Activated CD4-positive, alpha-beta T cell treated with anti-CD3 and anti-CD28 coated beads, Interleukin-2, amount 10 ng/mL, durations not matched to agents 24 days and 14 days (primary cell): ENCODE measurements around the gene GSK3A. TPM values are rescaled to one million over a fixed set of nuclear protein-coding genes. Genes with fewer than 3 reads are reported as not detected.

Experiments used
- DNase-seq: peaks from one replicate; pipeline ENCODE4 v3.0.0; 2022
- H3K27ac Mint-ChIP-seq: one replicate; pipeline ENCODE4 v1.8.0; 2022; ENCODE audit warnings: mild to moderate bottlenecking, mixed read lengths
- H3K27me3 Mint-ChIP-seq: one replicate; pipeline ENCODE4 v1.8.0; 2022; ENCODE audit warnings: mixed read lengths
- H3K36me3 Mint-ChIP-seq: one replicate; pipeline ENCODE4 v1.8.0; 2022; ENCODE audit warnings: low read depth, mild to moderate bottlenecking, mixed read lengths
- H3K4me1 Mint-ChIP-seq: one replicate; pipeline ENCODE4 v1.8.0; 2021; ENCODE audit warnings: mixed read lengths
- H3K4me3 Mint-ChIP-seq: one replicate; pipeline ENCODE4 v1.8.0; 2022; ENCODE audit warnings: mild to moderate bottlenecking, moderate library complexity, mixed read lengths
- H3K9me3 Mint-ChIP-seq: one replicate; pipeline ENCODE4 v1.8.0; 2021; ENCODE audit warnings: mixed read lengths
- intact Hi-C: fragments of 100-400 bp; cut with micrococcal nuclease; formaldehyde crosslinking; loops from one replicate; pipeline ENCODE4 v1.15.1; 2023
- total RNA-seq: library from RNA; stranded (reverse); gene quantifications from 2 replicates; pipeline ENCODE4 v1.2.3, GENCODE V29; 2022

The GSK3A gene
- total RNA-seq, 1 donor from 2014 or later, result 52.6 TPM

DNA sequence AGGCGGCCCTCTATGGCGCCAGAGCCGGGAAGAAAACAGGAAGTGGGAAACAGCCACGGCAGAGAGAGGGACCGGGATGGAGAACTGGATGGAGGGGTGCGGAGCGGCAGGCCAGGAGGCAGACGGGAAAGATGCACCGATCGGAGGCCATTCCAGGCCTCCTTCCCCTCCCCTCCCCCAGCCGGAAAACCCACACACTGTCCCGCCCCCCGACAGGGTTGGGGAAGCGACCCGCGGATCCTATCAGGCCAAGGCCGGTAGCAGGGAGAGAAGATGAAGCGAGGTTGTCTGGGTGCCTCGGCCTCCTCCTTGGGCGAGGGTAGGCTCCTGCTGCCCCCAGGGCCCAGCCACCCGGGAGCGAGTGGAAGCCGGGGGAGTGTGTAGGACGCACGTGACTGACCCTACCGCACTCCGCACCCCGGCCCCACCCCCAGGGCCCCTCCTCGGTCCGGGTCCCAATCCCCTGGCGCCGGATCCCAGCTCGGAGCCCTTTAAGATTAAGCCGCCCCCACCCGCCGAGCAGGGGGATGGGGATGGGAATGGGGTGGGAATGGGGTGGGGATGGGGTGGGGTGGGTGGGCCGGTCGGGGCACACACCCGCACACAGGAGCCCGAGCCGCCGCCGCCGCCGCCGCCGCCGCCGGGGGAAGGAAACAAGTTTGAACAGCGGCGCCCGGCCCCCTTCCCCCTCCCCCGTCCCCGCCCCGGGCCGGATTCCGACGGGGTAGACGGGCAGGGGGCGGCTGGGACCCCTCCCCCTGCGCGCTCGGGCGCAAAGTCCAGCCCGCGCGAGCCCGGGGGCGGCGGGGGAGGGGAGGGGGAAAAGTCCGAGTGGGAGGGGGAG, 11.1 kb upstream of the GSK3A start:
- H3K27me3 Mint-ChIP-seq, result peaks cover 10% of the 10 kb centered on the region
- peaks cover 18% of the 10 kb centered on the region for H3K36me3 Mint-ChIP-seq
- peaks cover 20% of the 10 kb centered on the region for H3K4me1 Mint-ChIP-seq
- H3K9me3 Mint-ChIP-seq, result no peaks in the 10 kb centered on the region
- intact Hi-C loops, result no loop called here
- peak overlapping the region; percentile 86 for H3K4me3 Mint-ChIP-seq
- H3K27ac Mint-ChIP-seq, result peak overlapping the region; percentile 88
- DNase-seq, result peak; percentile 91

- intact Hi-C loops, result no loop called here
- H3K36me3 Mint-ChIP-seq, result peaks cover 18% of the 10 kb centered on the region
- peak overlapping the region; percentile 86 for H3K4me3 Mint-ChIP-seq
- peak overlapping the region; percentile 88 for H3K27ac Mint-ChIP-seq
- H3K27me3 Mint-ChIP-seq, result peaks cover 10% of the 10 kb centered on the region
- H3K4me1 Mint-ChIP-seq, result peaks cover 20% of the 10 kb centered on the region
- H3K9me3 Mint-ChIP-seq, result no peaks in the 10 kb centered on the region
- peak; percentile 69 for DNase-seq
Measured at GRCh38 chr19:42252365-42253244, 10.2 kb upstream of the GSK3A start.

DNA sequence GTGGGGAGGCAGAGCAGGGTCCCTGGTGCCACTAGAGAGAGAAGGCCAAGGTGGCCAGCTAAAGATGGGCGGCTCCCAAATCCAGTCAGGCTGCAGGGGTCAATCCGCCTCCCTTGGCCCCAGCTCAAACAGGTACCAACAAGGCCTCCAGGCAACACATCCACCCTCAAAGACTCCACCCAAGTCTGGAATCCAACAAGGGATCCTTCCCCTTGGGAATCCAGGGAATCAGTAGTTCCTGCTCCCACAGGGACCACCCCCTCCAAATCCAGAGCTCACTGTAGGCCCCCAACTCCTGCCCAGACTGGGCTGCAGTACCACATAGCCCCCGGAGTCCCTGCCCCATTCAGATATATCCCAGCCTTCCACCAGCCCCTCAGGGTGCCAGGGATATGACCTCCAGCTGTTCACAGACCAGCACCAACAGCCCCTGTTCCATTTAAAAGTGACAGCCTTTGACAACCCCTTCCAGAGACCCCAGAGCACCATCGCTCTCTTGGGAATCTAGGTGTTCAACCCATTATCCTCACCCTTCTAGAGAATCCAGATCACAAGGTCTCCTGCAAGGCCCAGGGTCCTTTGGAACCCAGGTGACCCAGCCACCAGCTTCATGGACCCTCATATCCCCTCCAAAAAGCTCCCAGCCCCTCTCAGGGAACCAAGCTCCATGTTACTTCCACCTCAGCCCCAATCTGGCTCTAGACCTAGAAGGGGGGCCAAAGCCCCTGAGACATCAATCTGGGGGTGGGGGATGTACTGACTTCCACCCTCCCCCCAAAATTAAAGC, 9.4 kb upstream of the GSK3A start:
- Mint-ChIP-seq H3K4me1 (peaks cover 20% of the 10 kb centered on the region), H3K36me3 (peaks cover 18% of the 10 kb centered on the region), H3K4me3 (peak overlapping the region; percentile 86), H3K9me3 (no peaks in the 10 kb centered on the region), H3K27me3 (peaks cover 8% of the 10 kb centered on the region), H3K27ac (peak overlapping the region; percentile 74)
- peak; percentile 63 for DNase-seq
- intact Hi-C loops, result no loop called here

DNA sequence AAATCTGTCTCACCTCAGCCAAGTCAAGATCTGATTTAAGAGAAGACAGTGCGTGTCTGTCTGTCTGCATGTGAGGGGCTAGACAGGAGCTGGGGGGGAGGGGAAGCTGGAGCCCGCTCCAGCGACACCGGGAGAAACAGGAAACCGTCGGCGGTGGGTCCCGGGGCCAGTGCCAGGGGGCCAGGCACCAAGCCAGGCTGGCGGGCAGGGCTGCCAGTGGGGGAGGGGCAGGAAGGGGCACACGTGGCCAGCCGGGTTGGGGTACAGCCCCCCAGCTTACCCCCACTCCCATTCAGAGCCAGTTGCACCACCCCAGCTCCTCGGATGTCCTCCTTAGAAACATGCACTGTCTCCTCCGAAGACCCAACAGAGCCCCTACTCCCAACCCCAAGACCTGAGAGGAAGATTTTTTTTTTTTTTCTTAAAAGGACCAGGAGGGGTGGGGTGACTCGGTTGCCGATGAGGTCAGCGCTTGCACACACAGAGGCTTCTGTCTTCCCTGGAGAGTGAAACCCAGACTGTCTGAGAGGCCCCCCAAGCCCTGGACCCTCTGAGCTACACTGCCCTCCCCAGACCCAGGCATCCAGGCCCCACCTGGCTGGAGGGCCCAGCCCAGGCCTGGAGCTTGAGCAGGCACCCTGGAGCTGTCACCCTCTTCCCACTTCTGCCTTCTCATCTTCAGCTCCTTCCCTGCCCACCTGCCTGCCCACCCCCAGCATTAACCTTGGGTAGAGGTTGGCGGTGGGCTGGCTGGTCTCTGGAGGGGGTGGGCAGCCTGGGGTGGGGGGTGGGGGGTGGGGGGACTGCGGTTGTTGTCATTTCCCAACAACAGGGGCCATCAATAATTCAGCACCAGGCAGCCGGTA, 8.5 kb upstream of the GSK3A start:
- Mint-ChIP-seq H3K4me1 (peaks cover 23% of the 10 kb centered on the region), H3K36me3 (peaks cover 18% of the 10 kb centered on the region), H3K9me3 (no peaks in the 10 kb centered on the region), H3K27ac (peak overlapping the region; percentile 53), H3K4me3 (peak overlapping the region; percentile 57), H3K27me3 (peaks cover 2% of the 10 kb centered on the region)
- intact Hi-C loops, result no loop called here
- peak; percentile 66 for DNase-seq

- intact Hi-C loops, result no loop called here
- no peaks in the 10 kb centered on the region for H3K9me3 Mint-ChIP-seq
- H3K4me3 Mint-ChIP-seq, result peak overlapping the region; percentile 57
- peaks cover 18% of the 10 kb centered on the region for H3K36me3 Mint-ChIP-seq
- peak overlapping the region; percentile 58 for H3K27ac Mint-ChIP-seq
- H3K4me1 Mint-ChIP-seq, result peaks cover 21% of the 10 kb centered on the region
- H3K27me3 Mint-ChIP-seq, result no peaks in the 10 kb centered on the region
- DNase-seq, result no peak
Measured at GRCh38 chr19:42250183-42250665, 7.8 kb upstream of the GSK3A start.

GRCh38 chr19:42249769-42250168, 7.4 kb upstream of the GSK3A start:
- no peaks in the 10 kb centered on the region for H3K9me3 Mint-ChIP-seq

DNA sequence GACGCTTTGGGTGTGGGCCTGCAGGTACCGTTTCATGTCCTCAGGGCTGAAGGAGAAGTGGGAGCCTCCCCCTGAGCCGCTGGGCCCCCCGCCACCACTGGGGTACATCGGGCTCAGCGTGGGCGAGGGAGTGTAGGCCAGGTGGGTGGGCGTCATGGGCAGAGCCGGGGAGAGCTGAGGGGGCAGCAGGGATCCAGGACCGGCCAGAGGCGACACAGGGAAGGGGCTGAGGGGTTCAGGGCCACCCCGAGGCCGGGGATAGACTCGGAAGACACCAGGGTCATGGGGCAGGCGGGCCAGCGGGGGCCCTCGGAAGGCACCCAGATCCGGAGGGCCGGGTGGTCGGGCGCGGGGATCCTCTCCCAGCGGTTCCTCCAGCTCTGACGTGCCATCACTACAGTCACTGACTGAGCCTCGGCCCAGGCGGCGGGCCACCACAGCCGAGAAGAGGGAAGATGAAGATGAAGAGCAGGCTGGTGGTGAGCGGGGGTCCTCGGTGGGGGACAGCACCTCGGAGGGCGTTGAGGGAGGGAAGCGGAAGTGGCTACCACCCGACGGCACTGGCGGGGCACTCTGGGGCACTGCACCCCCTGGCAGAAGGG, 6.8 kb upstream of the GSK3A start:
- Mint-ChIP-seq H3K27me3 (no peaks in the 10 kb centered on the region), H3K9me3 (no peaks in the 10 kb centered on the region), H3K4me3 (no peak overlapping the region), H3K27ac (no peak overlapping the region), H3K4me1 (peaks cover 28% of the 10 kb centered on the region), H3K36me3 (peaks cover 20% of the 10 kb centered on the region)
- no peak for DNase-seq
- intact Hi-C loops, result no loop called here

More at GRCh38 chr19:42249769-42250168, 7.4 kb upstream of the GSK3A start:
- DNase-seq, result no peak
- H3K4me1 Mint-ChIP-seq, result peaks cover 26% of the 10 kb centered on the region
- H3K36me3 Mint-ChIP-seq, result peaks cover 20% of the 10 kb centered on the region
- intact Hi-C loops, result no loop called here
- no peak overlapping the region for H3K4me3 Mint-ChIP-seq
- H3K27me3 Mint-ChIP-seq, result no peaks in the 10 kb centered on the region
- peak overlapping the region; percentile 58 for H3K27ac Mint-ChIP-seq

GRCh38 chr19:42248270-42249148, 6.1 kb upstream of the GSK3A start:
- intact Hi-C loops, result no loop called here
- Mint-ChIP-seq H3K27me3 (no peaks in the 10 kb centered on the region), H3K4me3 (no peak overlapping the region), H3K9me3 (no peaks in the 10 kb centered on the region), H3K27ac (no peak overlapping the region), H3K4me1 (peaks cover 28% of the 10 kb centered on the region), H3K36me3 (peaks cover 20% of the 10 kb centered on the region)
- no peak for DNase-seq

DNA sequence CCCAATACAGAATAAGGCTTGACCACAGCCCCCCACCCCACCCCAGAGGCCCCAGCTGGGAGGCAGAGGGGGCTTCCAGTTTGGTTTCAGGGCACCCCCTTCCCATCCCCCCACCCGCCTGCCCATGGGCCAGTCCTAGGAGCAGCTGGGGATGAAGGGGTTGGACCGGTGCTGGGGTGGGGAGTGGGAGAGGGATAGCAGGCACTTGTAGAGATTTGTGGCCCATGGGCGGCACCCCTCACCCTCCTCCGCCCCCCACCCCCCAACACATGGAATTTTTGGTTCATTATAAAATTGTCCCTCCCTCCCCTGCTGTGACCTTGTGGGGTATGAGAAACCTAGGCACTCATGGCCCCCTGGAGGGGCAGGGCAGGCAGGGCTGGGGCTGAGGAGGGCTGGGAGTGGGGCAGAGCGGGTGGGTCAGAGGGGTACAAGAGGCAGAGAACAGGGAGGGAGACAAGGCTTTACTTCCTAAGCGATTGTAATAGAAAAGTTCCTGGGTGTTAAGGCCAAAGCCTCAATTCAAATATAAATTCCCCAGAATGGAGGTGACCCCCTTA, 5.3 kb upstream of the GSK3A start:
- H3K36me3 Mint-ChIP-seq, result peaks cover 19% of the 10 kb centered on the region
- intact Hi-C loops, result no loop called here
- peaks cover 27% of the 10 kb centered on the region for H3K4me1 Mint-ChIP-seq
- H3K27ac Mint-ChIP-seq, result no peak overlapping the region
- DNase-seq, result no peak
- H3K4me3 Mint-ChIP-seq, result no peak overlapping the region
- H3K27me3 Mint-ChIP-seq, result no peaks in the 10 kb centered on the region
- H3K9me3 Mint-ChIP-seq, result no peaks in the 10 kb centered on the region

- Mint-ChIP-seq H3K4me3 (no peak overlapping the region), H3K9me3 (no peaks in the 10 kb centered on the region), H3K4me1 (peaks cover 23% of the 10 kb centered on the region), H3K27me3 (no peaks in the 10 kb centered on the region), H3K27ac (no peak overlapping the region), H3K36me3 (peaks cover 16% of the 10 kb centered on the region)
- no peak for DNase-seq
- intact Hi-C loops, result no loop called here
Measured at GRCh38 chr19:42246922-42247639, 4.7 kb upstream of the GSK3A start.
